K562 (cell line): ENCODE data around the gene IGSF21. TPM values are rescaled to one million over a fixed set of nuclear protein-coding genes. Genes with fewer than 3 reads are reported as not detected.

Experiments used
- ATAC-seq: fragments of 200-7000 bp; cut with Tn5 transposase; 3 replicates; pipeline ENCODE4 v1.9.1; 2020; ENCODE audit warnings: moderate library complexity
- BruUV-seq: library from RNA; stranded (reverse); fragments of 400-500 nt; replicated peaks from 2 replicates; lab custom pipeline; 2021; lab: Mats Ljungman, UMichigan
- CTCF ChIA-PET: fragments of 300-600 bp; formaldehyde crosslinking; extraction: SDS; loops from one replicate; lab custom pipeline; 2021; ENCODE audit warnings: low intra/inter-chr PET ratio; lab: Yijun Ruan, JAX
- POLR2A ChIA-PET: fragments of 300-600, 350-650 bp; sonication (Branson Sonifier 250); formaldehyde crosslinking; extraction: SDS; loops from one replicate; lab custom pipeline; 2021; ENCODE audit warnings: antibody characterized with exemption, inconsistent platforms; lab: Yijun Ruan, JAX
- DNase-seq, 4 experiments: peaks; one replicate each; pipeline versions ENCODE4 v3.0.0 to v3.0.0-alpha.2; 2011 to 2018; ENCODE audit warnings: low spot score in 3 of 4, mixed read lengths in 3 of 4; ENCODE audit errors: extremely low read depth in 1 of 4
- FAIRE-seq: peaks from 2 replicates; lab custom pipeline; 2011; peaks lifted over from hg19 to GRCh38; lab: Jason Lieb, UNC
- H2AFZ ChIP-seq: 2 replicates; pipeline ENCODE4 v1.6.0; 2011; ENCODE audit warnings: low read depth, low read length, control low read depth, inconsistent platforms
- H3K27ac ChIP-seq: fragments of 200-600 bp; 3 replicates; pipeline ENCODE4 v1.8.0; 2011; ENCODE audit warnings: low read depth, mild to moderate bottlenecking, control low read depth, inconsistent platforms, low read length, moderate library complexity, mixed read lengths; ENCODE audit errors: extremely low read depth
- H3K27me3 ChIP-seq, 2 experiments: fragments of 300-600 bp in 1 of 2; 2 replicates in 1 of 2; 3 replicates in 1 of 2; pipeline versions ENCODE4 v1.6.0 to v1.8.0; 2011; ENCODE audit warnings: inconsistent platforms in 2 of 2, low read length in 2 of 2, mild to moderate bottlenecking in 1 of 2, mixed read lengths in 1 of 2, moderate library complexity in 1 of 2; ENCODE audit not compliant: control insufficient read depth in 2 of 2, insufficient read depth in 2 of 2
- H3K36me3 ChIP-seq: fragments of 300-600 bp; 3 replicates; pipeline ENCODE4 v1.8.0; 2011; ENCODE audit warnings: mild to moderate bottlenecking, low read length, inconsistent platforms; ENCODE audit not compliant: control insufficient read depth, insufficient read depth
- H3K4me1 ChIP-seq, 2 experiments: fragments of 200-600 bp in 1 of 2; replicated peaks in 1 of 2; 2 replicates in 1 of 2; 3 replicates in 1 of 2; pipeline versions ENCODE4 v1.5.1 to v1.8.0; 2011; ENCODE audit warnings: inconsistent platforms in 2 of 2, low read length in 2 of 2, mild to moderate bottlenecking in 1 of 2, mixed read lengths in 1 of 2, moderate library complexity in 1 of 2; ENCODE audit not compliant: control insufficient read depth in 2 of 2, insufficient read depth in 2 of 2
- H3K4me2 ChIP-seq: 2 replicates; pipeline ENCODE4 v1.6.1; 2011; ENCODE audit warnings: low read length, control low read depth, inconsistent platforms, mixed read lengths; ENCODE audit not compliant: insufficient read depth
- H3K4me3 ChIP-seq: fragments of 200-600 bp; sonication (generic), shearing (Covaris generic); 2 replicates; pipeline ENCODE4 v1.5.1; 2016; ENCODE audit warnings: control low read depth, inconsistent platforms
- H3K79me2 ChIP-seq: fragments of 200-600 bp; 3 replicates; pipeline ENCODE4 v1.8.0; 2011; ENCODE audit warnings: low read length, inconsistent platforms; ENCODE audit not compliant: control insufficient read depth, insufficient read depth
- H3K9ac ChIP-seq, 2 experiments: 2 replicates each; pipeline versions ENCODE4 v1.6.0 to v1.6.1; 2011; ENCODE audit warnings: low read depth in 2 of 2, low read length in 2 of 2, control low read depth in 1 of 2, inconsistent platforms in 1 of 2, mild to moderate bottlenecking in 1 of 2, mixed read lengths in 1 of 2; ENCODE audit not compliant: insufficient read depth in 1 of 2
- H3K9me1 ChIP-seq: one replicate; pipeline ENCODE4 v1.6.0; 2011; ENCODE audit warnings: inconsistent platforms, mild to moderate bottlenecking, low read length, moderate library complexity; ENCODE audit not compliant: control insufficient read depth, insufficient read depth
- H3K9me3 ChIP-seq: replicated peaks from 2 replicates; pipeline ENCODE4 v1.5.1; 2011; ENCODE audit warnings: low read depth, low read length, inconsistent platforms; ENCODE audit not compliant: control insufficient read depth, insufficient read depth
- H4K20me1 ChIP-seq: replicated peaks from 2 replicates; pipeline ENCODE4 v1.6.1; 2011; ENCODE audit warnings: low read length, inconsistent platforms, mixed read lengths; ENCODE audit not compliant: control insufficient read depth, insufficient read depth
- ATF7 ChIP-seq: fragments of 450-650 bp; IDR thresholded peaks from 2 replicates; pipeline ENCODE4 v1.7.1; 2014; ENCODE audit warnings: mild to moderate bottlenecking, moderate library complexity
- KLF16 ChIP-seq: IDR thresholded peaks from 2 replicates; pipeline ENCODE4 v1.6.1; 2016; ENCODE audit warnings: antibody characterized with exemption
- PHF21A ChIP-seq: fragments of 450-650 bp; IDR thresholded peaks from 2 replicates; pipeline ENCODE4 v1.6.1; 2017; ENCODE audit warnings: low read depth, borderline replicate concordance
- RAD21 ChIP-seq, 2 experiments: fragments of 250-450 bp in 1 of 2; fragments of 450-650 bp in 1 of 2; sonication (Bioruptor Pico) in 1 of 2; formaldehyde crosslinking in 1 of 2; IDR thresholded peaks in 1 of 2; conservative IDR thresholded peaks in 1 of 2; 2 replicates each; pipeline versions ENCODE4 v1.4.0 to v1.8.0; 2020 to 2022; ENCODE audit warnings: mild to moderate bottlenecking in 2 of 2, moderate library complexity in 1 of 2
- SMARCE1 ChIP-seq: fragments of 450-650 bp; IDR thresholded peaks from 2 replicates; pipeline ENCODE4 v1.7.1; 2016; ENCODE audit warnings: mild to moderate bottlenecking
- TRIM25 ChIP-seq: fragments of 450-650 bp; IDR thresholded peaks from 2 replicates; pipeline ENCODE4 v1.7.0; 2016; ENCODE audit warnings: borderline replicate concordance
- ZNF324 ChIP-seq: fragments of 250-450 bp; sonication (Bioruptor Pico); IDR thresholded peaks from 2 replicates; pipeline ENCODE4 v1.4.0; 2020; ENCODE audit warnings: mild to moderate bottlenecking
- WGBS: fragments of 100-300 bp; shearing (Covaris generic); methylation state at CpG from one replicate; pipeline ENCODE4 v1.1.6; 2016; ENCODE audit warnings: low coverage, mixed read lengths; ENCODE audit not compliant: insufficient coverage; ENCODE audit errors: missing lambda C conversion rate; 5-methylcytosine and 5-hydroxymethylcytosine counted together
- in situ Hi-C: fragments of 300-500 bp; cut with MboI; formaldehyde crosslinking; loops from 4 replicates; pipeline ENCODE4 v1.15.0; 2018; ENCODE audit warnings: inconsistent platforms, mixed read lengths
- intact Hi-C: fragments of 100-400 bp; cut with micrococcal nuclease; formaldehyde crosslinking; loops from 2 replicates; pipeline ENCODE4 v1.14.2; 2022
- polyA plus RNA-seq, 8 experiments: library from polyadenylated mRNA; depleted of rRNA in 4 of 8; stranded (reverse) in 5 of 8; unstranded in 3 of 8; fragments of >200 nt; fragmentation: Nextera tagmentation in 2 of 8; fragmentation: Illumina TruSeq in 1 of 8; extraction: Ambion mirVana in 2 of 8; extraction: Trizol in 1 of 8; gene quantifications; 2 replicates each; pipeline versions ENCODE4 v1.2.1 to v1.2.3, GENCODE V29; 2011 to 2014; ENCODE audit warnings: inconsistent platforms in 1 of 8, missing spikeins in 1 of 8
- total RNA-seq, 7 experiments: library from RNA; depleted of rRNA in 6 of 7; stranded (reverse); fragments of >200 nt in 6 of 7; fragmentation: Illumina TruSeq in 2 of 7; extraction: Trizol in 2 of 7; gene quantifications; 2 replicates each; pipeline versions ENCODE4 v1.2.1 to v1.2.3, GENCODE V29; 2011 to 2021; ENCODE audit warnings: low replicate concordance in 1 of 7
- TF ChIP-seq, protein P1 (sequence below): fragments of 450-650 bp; formaldehyde crosslinking; IDR thresholded peaks from 2 replicates; pipeline ENCODE4 v1.4.0; 2022; ENCODE audit warnings: missing genetic modification characterization
- TF ChIP-seq, protein P2 (sequence below): fragments of 250-450 bp; sonication (Bioruptor Pico); IDR thresholded peaks from 2 replicates; pipeline ENCODE4 v1.4.0; 2020; ENCODE audit warnings: mild to moderate bottlenecking, moderate library complexity

IGSF21 gene
- total and polyA plus RNA-seq, 9 of the 15 experiments (the other 6 are each of a cell fraction or from before 2014, with no cell fraction given), result not detected

GRCh38 chr1:18108299-18109057, 880 bp downstream of the IGSF21 start:
- in situ Hi-C loops (loop anchor here (10.0 kb wide), 1 partner anchor 184 kb away; no protein-coding TSS in a partner anchor), intact Hi-C loops (loop anchor here (10.0 kb wide), 2 partner anchors 124 to 444 kb away; no protein-coding TSS in a partner anchor)
- Histone ChIP-seq H2AFZ (no peak overlapping the region), H3K9me1 (no peaks in the 10 kb centered on the region), H4K20me1 (0 out of 2 replicates have a peak, but pooled peaks cover 5% of the 10 kb centered on the region), H3K9ac (no peak overlapping the region), H3K27me3 (peaks cover 0 to 41% of the 10 kb centered on the region in 2 experiments; a peak in 3 of 5 replicates), H3K36me3 (no peaks in the 10 kb centered on the region), H3K79me2 (no peaks in the 10 kb centered on the region), H3K4me1 (peaks cover 0 to 18% of the 10 kb centered on the region in 2 experiments; a peak in 2 of 5 replicates), H3K9me3 (no peaks in the 10 kb centered on the region), H3K4me2 (no peak overlapping the region), H3K4me3 (no peak overlapping the region), H3K27ac (no peak overlapping the region)
- TF ChIP-seq RAD21 (CRISPR knock-in tag; conservative IDR thresholded peaks at IDR 0.05 in 1 of 2, IDR thresholded peaks at IDR 0.05 in 1 of 2) (no peak), KLF16 (no peak), ZNF324 (CRISPR knock-in tag) (no peak), ATF7 (no peak), PHF21A (no peak), TRIM25 (no peak), SMARCE1 (no peak)
- TF ChIP-seq, protein P1, sequence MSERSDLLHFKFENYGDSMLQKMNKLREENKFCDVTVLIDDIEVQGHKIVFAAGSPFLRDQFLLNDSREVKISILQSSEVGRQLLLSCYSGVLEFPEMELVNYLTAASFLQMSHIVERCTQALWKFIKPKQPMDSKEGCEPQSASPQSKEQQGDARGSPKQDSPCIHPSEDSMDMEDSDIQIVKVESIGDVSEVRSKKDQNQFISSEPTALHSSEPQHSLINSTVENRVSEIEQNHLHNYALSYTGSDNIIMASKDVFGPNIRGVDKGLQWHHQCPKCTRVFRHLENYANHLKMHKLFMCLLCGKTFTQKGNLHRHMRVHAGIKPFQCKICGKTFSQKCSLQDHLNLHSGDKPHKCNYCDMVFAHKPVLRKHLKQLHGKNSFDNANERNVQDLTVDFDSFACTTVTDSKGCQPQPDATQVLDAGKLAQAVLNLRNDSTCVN (CRISPR knock-in tag), result no peak
- TF ChIP-seq, protein P2, sequence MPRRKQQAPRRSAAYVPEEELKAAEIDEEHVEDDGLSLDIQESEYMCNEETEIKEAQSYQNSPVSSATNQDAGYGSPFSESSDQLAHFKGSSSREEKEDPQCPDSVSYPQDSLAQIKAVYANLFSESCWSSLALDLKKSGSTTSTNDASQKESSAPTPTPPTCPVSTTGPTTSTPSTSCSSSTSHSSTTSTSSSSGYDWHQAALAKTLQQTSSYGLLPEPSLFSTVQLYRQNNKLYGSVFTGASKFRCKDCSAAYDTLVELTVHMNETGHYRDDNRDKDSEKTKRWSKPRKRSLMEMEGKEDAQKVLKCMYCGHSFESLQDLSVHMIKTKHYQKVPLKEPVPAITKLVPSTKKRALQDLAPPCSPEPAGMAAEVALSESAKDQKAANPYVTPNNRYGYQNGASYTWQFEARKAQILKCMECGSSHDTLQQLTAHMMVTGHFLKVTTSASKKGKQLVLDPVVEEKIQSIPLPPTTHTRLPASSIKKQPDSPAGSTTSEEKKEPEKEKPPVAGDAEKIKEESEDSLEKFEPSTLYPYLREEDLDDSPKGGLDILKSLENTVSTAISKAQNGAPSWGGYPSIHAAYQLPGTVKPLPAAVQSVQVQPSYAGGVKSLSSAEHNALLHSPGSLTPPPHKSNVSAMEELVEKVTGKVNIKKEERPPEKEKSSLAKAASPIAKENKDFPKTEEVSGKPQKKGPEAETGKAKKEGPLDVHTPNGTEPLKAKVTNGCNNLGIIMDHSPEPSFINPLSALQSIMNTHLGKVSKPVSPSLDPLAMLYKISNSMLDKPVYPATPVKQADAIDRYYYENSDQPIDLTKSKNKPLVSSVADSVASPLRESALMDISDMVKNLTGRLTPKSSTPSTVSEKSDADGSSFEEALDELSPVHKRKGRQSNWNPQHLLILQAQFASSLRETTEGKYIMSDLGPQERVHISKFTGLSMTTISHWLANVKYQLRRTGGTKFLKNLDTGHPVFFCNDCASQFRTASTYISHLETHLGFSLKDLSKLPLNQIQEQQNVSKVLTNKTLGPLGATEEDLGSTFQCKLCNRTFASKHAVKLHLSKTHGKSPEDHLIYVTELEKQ, result no peak
- CTCF ChIA-PET, result no interaction called here
- no TSS peak for BruUV-seq
- POLR2A ChIA-PET, result interaction anchor here (0.6 kb wide), 1 partner anchor 68 kb away, joined by 3 read pairs; no protein-coding TSS in a partner anchor
- WGBS, result 9% methylated on average over 18 of the region's 26 CpGs
- FAIRE-seq (no peak), DNase-seq (no peak), ATAC-seq (no peak)
